HG02938 (cell line): ENCODE measurements around the gene DMXL2.
"Not testable (repeated sequence)": the region's sequence is repeated elsewhere in the genome, so short reads cannot be mapped to it uniquely, and the experiment has no call there.

Source experiments
- ATAC-seq: cut with Tn5 transposase; IDR thresholded peaks from one replicate; pipeline ENCODE4 v1.9.1; 2021; ENCODE audit warnings: mild to moderate bottlenecking, moderate library complexity; ENCODE audit not compliant: unreplicated experiment

DMXL2 gene

DNA sequence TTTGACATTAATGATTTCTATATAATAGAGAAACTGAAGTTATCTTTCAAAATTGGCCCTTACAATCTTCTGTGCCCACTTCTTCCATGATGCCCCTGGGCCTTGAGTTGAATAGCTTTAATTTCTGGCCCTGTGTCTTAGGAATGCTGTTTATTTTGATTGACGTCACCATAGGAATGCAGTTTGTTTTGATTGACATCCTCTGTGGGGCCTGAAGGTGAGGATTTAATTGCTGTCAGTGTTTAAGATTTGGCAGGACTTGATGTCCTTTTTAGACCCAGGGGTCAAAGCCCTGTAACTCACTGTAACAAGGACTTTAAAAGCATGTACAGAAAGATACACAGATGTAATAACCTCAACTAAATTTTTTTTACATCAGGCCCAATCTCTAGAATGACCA lies 197.8 kb downstream of the DMXL2 start:
- no peak for ATAC-seq

GRCh38 chr15:51423040-51423439 lies 199.5 kb downstream of the DMXL2 start:
- ATAC-seq = not testable (repeated sequence)

DNA sequence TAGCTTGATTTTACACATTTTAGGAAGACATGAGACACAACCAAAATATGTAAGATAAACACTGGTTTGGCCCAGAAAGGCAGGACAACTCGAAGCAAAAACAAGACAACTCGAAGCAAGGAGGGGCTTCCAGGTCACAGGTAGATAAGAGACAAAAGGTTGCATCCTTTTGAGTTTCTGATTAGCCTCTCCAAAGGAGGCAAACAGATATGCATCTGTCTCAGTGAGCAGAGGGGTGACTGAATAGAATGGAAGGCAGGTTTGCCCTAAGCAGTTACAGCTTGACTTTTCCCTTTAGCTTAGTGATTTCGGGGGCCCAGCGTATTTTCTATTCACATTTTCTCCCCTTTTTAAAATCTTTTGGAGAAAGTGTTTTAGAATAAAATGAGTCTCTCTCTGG lies 206.4 kb downstream of the DMXL2 start:
- ATAC-seq = no peak

GRCh38 chr15:51414256-51414860 lies 208.2 kb downstream of the DMXL2 start:
- ATAC-seq = no peak

DNA sequence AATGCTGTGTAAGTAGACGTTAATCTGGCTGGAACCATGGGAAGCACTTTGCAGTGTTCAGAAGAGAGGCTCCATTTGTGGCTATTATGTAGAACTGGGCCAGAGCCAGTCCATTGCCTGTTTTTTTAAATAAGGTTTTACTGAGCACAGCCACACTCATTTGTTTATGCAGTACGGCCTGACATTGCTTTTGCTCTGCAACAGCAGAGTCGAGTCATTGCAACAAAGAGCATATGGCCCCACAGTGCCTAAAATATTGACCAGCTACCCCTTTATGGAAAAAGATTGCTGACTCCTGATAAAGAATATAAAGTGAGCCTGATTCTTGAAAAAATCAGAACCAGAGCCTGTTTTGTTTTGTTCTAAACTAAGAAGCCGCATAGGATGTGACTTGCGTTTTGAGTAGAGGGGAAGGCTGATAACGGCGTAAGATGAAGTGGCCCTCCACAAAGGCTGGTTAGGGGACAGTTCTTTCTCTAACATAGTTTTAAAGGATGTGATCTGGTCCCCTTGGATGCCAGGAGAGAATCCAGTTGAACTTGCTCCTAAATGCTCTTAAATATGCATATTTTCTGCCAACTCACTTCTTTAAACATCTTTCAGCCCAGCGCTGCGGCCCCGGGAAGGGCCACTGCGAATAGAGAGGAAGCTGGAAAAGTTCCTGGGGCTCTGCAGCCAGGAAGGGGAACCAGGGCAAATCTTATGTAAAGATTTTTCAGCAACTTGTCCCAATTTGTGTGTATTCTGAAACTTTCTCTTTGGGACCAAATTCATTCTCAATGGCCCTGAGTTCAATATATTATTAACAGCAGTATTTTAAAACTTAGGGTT lies 216.7 kb downstream of the DMXL2 start:
- ATAC-seq = no peak

GRCh38 chr15:51403946-51404695 lies 218.4 kb downstream of the DMXL2 start:
- no peak for ATAC-seq

GRCh38 chr15:51403072-51403878 lies 219.3 kb downstream of the DMXL2 start:
- ATAC-seq = no peak

GRCh38 chr15:51401872-51402517 lies 220.6 kb downstream of the DMXL2 start:
- no peak for ATAC-seq

GRCh38 chr15:51401051-51401780 lies 221.4 kb downstream of the DMXL2 start:
- no peak for ATAC-seq

- ATAC-seq = no peak
Measured at GRCh38 chr15:51398626-51399025, 223.9 kb downstream of the DMXL2 start.
